MCF 10A (cell line): ENCODE measurements around the gene ESM1. TPM values are rescaled to one million over a fixed set of nuclear protein-coding genes. Genes with fewer than 3 reads are reported as not detected.

Source experiments
- BruUV-seq: library from RNA; stranded (reverse); fragments of 400-500 nt; replicated peaks from 2 replicates; lab custom pipeline; 2021; lab: Mats Ljungman, UMichigan
- CTCF ChIA-PET: fragments of 300-600 bp; sonication (Branson Sonifier 250); formaldehyde crosslinking; extraction: SDS; loops from one replicate; lab custom pipeline; 2021; ENCODE audit warnings: antibody characterized with exemption, inconsistent platforms; lab: Yijun Ruan, JAX
- POLR2A ChIA-PET: fragments of 300-600, 350-650 bp; sonication (Branson Sonifier 250); formaldehyde crosslinking; extraction: SDS; loops from one replicate; lab custom pipeline; 2020; ENCODE audit warnings: antibody characterized with exemption, inconsistent platforms; lab: Yijun Ruan, JAX
- DNase-seq: peaks from one replicate; pipeline ENCODE4 v3.0.0-alpha.2; 2018; ENCODE audit not compliant: unreplicated experiment
- H3K27ac Mint-ChIP-seq: one replicate; pipeline ENCODE4 v1.8.0; 2022; ENCODE audit warnings: mild to moderate bottlenecking, low read depth, mixed read lengths; ENCODE audit not compliant: unreplicated experiment
- H3K27me3 Mint-ChIP-seq: one replicate; pipeline ENCODE4 v1.8.0; 2022; ENCODE audit warnings: mixed read lengths; ENCODE audit not compliant: insufficient read depth, unreplicated experiment
- H3K36me3 Mint-ChIP-seq: one replicate; pipeline ENCODE4 v1.8.0; 2022; ENCODE audit warnings: mild to moderate bottlenecking, moderate library complexity, mixed read lengths; ENCODE audit not compliant: insufficient read depth, unreplicated experiment
- H3K4me1 Mint-ChIP-seq: one replicate; pipeline ENCODE4 v1.8.0; 2022; ENCODE audit warnings: mixed read lengths; ENCODE audit not compliant: insufficient read depth, unreplicated experiment
- H3K4me3 Mint-ChIP-seq: one replicate; pipeline ENCODE4 v1.8.0; 2022; ENCODE audit warnings: mild to moderate bottlenecking, moderate library complexity, mixed read lengths; ENCODE audit not compliant: unreplicated experiment
- H3K9me3 Mint-ChIP-seq: one replicate; pipeline ENCODE4 v1.8.0; 2022; ENCODE audit warnings: mixed read lengths; ENCODE audit not compliant: unreplicated experiment
- intact Hi-C: fragments of 100-400 bp; cut with micrococcal nuclease; formaldehyde crosslinking; loops from 2 replicates; pipeline ENCODE4 v1.14.1; 2022
- total RNA-seq: library from RNA; stranded (reverse); gene quantifications from 2 replicates; pipeline ENCODE4 v1.2.3, GENCODE V29; 2022
- TF ChIP-seq, protein P1 (sequence below): fragments of 200-600 bp; IDR thresholded peaks from one replicate; pipeline ENCODE4 v1.8.0; 2022; ENCODE audit warnings: antibody characterized with exemption, mild to moderate bottlenecking; ENCODE audit not compliant: unreplicated experiment

Gene ESM1
- total RNA-seq, 1 experiment from 2014 or later = not detected

DNA sequence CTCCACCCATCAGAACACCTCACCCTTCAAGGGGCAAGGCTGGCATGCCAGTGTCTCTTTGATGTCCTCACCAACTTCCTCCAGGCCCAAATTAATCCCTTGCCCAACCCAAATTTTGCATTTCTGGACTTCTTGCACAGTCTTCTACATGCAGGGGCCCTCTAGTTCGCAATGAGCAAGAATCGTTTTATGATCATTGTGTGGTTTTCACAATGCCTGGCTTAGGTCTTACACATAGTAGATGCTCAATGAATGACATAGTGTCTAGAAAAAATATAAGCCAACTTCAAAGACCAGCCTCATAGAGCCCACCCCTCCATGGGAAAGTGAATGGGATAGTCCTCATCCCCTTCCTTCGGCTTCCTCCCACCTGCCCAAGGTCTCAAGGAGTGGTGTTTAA lies 9.8 kb upstream of the ESM1 start:
- TF ChIP-seq, protein P1, sequence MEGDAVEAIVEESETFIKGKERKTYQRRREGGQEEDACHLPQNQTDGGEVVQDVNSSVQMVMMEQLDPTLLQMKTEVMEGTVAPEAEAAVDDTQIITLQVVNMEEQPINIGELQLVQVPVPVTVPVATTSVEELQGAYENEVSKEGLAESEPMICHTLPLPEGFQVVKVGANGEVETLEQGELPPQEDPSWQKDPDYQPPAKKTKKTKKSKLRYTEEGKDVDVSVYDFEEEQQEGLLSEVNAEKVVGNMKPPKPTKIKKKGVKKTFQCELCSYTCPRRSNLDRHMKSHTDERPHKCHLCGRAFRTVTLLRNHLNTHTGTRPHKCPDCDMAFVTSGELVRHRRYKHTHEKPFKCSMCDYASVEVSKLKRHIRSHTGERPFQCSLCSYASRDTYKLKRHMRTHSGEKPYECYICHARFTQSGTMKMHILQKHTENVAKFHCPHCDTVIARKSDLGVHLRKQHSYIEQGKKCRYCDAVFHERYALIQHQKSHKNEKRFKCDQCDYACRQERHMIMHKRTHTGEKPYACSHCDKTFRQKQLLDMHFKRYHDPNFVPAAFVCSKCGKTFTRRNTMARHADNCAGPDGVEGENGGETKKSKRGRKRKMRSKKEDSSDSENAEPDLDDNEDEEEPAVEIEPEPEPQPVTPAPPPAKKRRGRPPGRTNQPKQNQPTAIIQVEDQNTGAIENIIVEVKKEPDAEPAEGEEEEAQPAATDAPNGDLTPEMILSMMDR = no peak
- ChIA-PET CTCF (no interaction called here), POLR2A (no interaction called here)
- H3K4me3 Mint-ChIP-seq = no peak overlapping the region
- peaks cover 12% of the 10 kb centered on the region for H3K27me3 Mint-ChIP-seq
- H3K4me1 Mint-ChIP-seq = peaks cover 6% of the 10 kb centered on the region
- H3K9me3 Mint-ChIP-seq = no peaks in the 10 kb centered on the region
- intact Hi-C loops = no loop called here
- H3K27ac Mint-ChIP-seq = no peak overlapping the region
- DNase-seq = no peak
- H3K36me3 Mint-ChIP-seq = no peaks in the 10 kb centered on the region
- BruUV-seq = no TSS peak

DNA sequence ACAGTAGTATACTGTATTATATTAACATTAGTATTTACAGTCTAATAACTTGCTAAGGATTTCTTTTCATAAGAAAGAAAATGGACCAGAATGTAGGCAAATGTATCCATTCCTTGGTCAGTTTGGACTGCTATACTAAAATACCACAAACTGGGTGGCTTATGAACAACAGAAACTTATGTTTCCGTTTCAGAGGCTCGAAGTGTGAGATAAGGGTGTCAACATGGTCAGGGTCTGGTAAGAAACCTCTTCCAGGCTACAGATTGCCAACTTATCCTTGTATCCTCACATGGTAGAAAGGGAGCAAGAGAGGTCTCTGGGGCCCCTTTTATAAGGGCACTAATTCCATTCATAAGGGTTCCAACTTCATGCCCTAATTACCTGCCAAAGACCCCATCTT lies 9.2 kb upstream of the ESM1 start:
- no peak for DNase-seq
- BruUV-seq = no TSS peak
- TF ChIP-seq, protein P1 = no peak
- Mint-ChIP-seq H3K27ac (no peak overlapping the region), H3K4me3 (no peak overlapping the region), H3K9me3 (no peaks in the 10 kb centered on the region), H3K36me3 (no peaks in the 10 kb centered on the region), H3K4me1 (peaks cover 6% of the 10 kb centered on the region), H3K27me3 (peaks cover 7% of the 10 kb centered on the region)
- intact Hi-C loops = no loop called here
- CTCF ChIA-PET = no interaction called here
- POLR2A ChIA-PET = no interaction called here

DNA sequence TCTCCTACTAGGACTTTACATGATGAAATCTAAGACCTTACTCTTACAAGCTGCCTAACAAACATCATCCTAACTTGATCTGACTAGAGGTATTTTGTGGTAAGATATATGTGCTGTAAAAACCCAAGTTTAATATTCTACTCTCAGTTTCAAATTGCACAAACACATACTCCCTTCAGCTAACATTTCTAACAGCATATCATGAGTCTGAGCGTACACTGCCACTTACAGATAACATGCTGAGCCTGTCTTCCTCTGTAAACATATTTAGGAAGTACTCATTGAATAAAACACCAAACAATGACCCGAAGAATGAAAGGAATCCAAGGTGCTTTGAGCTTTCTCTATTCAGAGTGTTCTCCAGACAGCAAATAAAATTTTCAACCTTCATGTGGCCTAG lies 7.9 kb upstream of the ESM1 start:
- H3K4me3 Mint-ChIP-seq = no peak overlapping the region
- no peak for DNase-seq
- intact Hi-C loops = no loop called here
- H3K27ac Mint-ChIP-seq = no peak overlapping the region
- no TSS peak for BruUV-seq
- TF ChIP-seq, protein P1 = no peak
- H3K9me3 Mint-ChIP-seq = no peaks in the 10 kb centered on the region
- H3K36me3 Mint-ChIP-seq = no peaks in the 10 kb centered on the region
- no peaks in the 10 kb centered on the region for H3K27me3 Mint-ChIP-seq
- CTCF ChIA-PET = no interaction called here
- peaks cover 6% of the 10 kb centered on the region for H3K4me1 Mint-ChIP-seq
- POLR2A ChIA-PET = no interaction called here

DNA sequence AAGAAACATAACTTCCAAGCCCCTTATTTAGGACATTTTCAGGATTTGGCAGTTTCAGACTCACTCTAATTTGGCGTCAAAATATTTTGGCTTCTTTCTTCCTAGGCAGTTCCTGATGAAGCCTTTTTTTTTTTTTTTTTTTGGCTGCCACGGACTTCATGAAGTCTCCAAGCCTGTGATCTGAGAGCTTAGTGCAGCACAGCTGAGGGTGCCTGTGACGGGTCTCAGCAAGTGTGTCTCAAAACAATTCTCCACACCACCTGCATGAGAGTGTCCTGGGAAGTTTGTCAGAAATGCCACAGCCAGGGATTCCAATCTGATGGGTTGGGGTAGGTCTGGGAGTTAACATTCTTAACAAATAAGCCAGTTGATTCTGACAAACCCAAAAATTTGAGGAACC lies 6.0 kb upstream of the ESM1 start:
- TF ChIP-seq, protein P1 = no peak
- H3K36me3 Mint-ChIP-seq = no peaks in the 10 kb centered on the region
- H3K27me3 Mint-ChIP-seq = no peaks in the 10 kb centered on the region
- BruUV-seq = no TSS peak
- H3K4me1 Mint-ChIP-seq = peaks cover 6% of the 10 kb centered on the region
- ChIA-PET POLR2A (interaction anchor here (1.0 kb wide), 1 partner anchor 40 kb away, joined by 3 read pairs; no protein-coding TSS in a partner anchor), CTCF (interaction anchor here (0.5 kb wide), 1 partner anchor 738 kb away, joined by 3 read pairs; no protein-coding TSS in a partner anchor)
- H3K27ac Mint-ChIP-seq = no peak overlapping the region
- no peaks in the 10 kb centered on the region for H3K9me3 Mint-ChIP-seq
- H3K4me3 Mint-ChIP-seq = no peak overlapping the region
- intact Hi-C loops = no loop called here
- no peak for DNase-seq
